HCT116 (cell line): ENCODE measurements around the gene DRG1.

ENCODE experiments used
- CTCF ChIP-seq, 3 experiments: fragments of 200-600 bp in 1 of 3; sonication (generic) in 1 of 3; IDR thresholded peaks in 2 of 3; conservative IDR thresholded peaks in 1 of 3; 2 replicates each; pipeline ENCODE4 v1.5.1; 2012 to 2017; ENCODE audit warnings: low read depth in 2 of 3, low read length in 2 of 3, antibody characterized with exemption in 1 of 3, borderline replicate concordance in 1 of 3, control low read depth in 1 of 3, mild to moderate bottlenecking in 1 of 3, mixed read lengths in 1 of 3, mixed run types in 1 of 3, moderate library complexity in 1 of 3; ENCODE audit not compliant: insufficient read depth in 1 of 3
- POLR2A ChIP-seq: IDR thresholded peaks from 2 replicates; pipeline ENCODE4 v1.7.0; 2011; ENCODE audit warnings: borderline replicate concordance; ENCODE audit not compliant: insufficient read depth, insufficient read length; ENCODE audit errors: extremely low read depth
- YY1 ChIP-seq: IDR thresholded peaks from 2 replicates; pipeline ENCODE4 v1.6.1; 2011; ENCODE audit warnings: low read length, low read depth, moderate library complexity, mild to moderate bottlenecking; ENCODE audit not compliant: insufficient replicate concordance; ENCODE audit errors: extremely low read depth

GRCh38 chr22:31393893-31394292, 5.5 kb upstream of the DRG1 start:
- TF ChIP-seq POLR2A (no peak), CTCF (IDR thresholded peaks at IDR 0.05 in 2 of 3, conservative IDR thresholded peaks at IDR 0.05 in 1 of 3; ENCODE audit: borderline replicate concordance in 1 of 3, insufficient read depth in 1 of 3, low read depth in 2 of 3, low read length in 2 of 3) (no peak), YY1 (no peak)
